GM21786 (cell line): ENCODE results near the gene HMGCS2.
A peak's percentile ranks its signal among the peaks of the same experiment; 100 is the strongest.

Experiments
- ATAC-seq: cut with Tn5 transposase; IDR thresholded peaks from one replicate; pipeline ENCODE4 v1.9.1; 2021; ENCODE audit not compliant: unreplicated experiment

Gene HMGCS2

GRCh38 chr1:119768778-119769177, at the start of gene HMGCS2:
Gene HMGCS2 (minus strand): TSS chr1:119768905. CDS start chr1:119768844, 61 bp downstream.
- no peak for ATAC-seq

GRCh38 chr1:119818181-119818580, 49.5 kb upstream of the HMGCS2 start:
- no peak for ATAC-seq

GRCh38 chr1:119816407-119816806, 47.7 kb upstream of the HMGCS2 start:
- no peak for ATAC-seq

- no peak for ATAC-seq
Measured at GRCh38 chr1:119815928-119816327, 47.2 kb upstream of the HMGCS2 start.

- no peak for ATAC-seq
Measured at GRCh38 chr1:119815361-119815760, 46.7 kb upstream of the HMGCS2 start.

- ATAC-seq, result no peak
Measured at GRCh38 chr1:119814288-119814687, 45.6 kb upstream of the HMGCS2 start.

- no peak for ATAC-seq
Measured at GRCh38 chr1:119811985-119812557, 43.4 kb upstream of the HMGCS2 start.

- no peak for ATAC-seq
Measured at GRCh38 chr1:119811387-119811786, 42.7 kb upstream of the HMGCS2 start, which contains the start of gene REG4. Gene REG4 (minus strand): TSS chr1:119811460. CDS start chr1:119808769, 2,691 bp downstream.

- ATAC-seq, result peak; percentile 62
Measured at GRCh38 chr1:119808972-119809550, 40.4 kb upstream of the HMGCS2 start.

GRCh38 chr1:119808491-119808890, 39.8 kb upstream of the HMGCS2 start:
- ATAC-seq, result peak; percentile 9

GRCh38 chr1:119806489-119806888, 37.8 kb upstream of the HMGCS2 start:
- ATAC-seq, result no peak

GRCh38 chr1:119805746-119806145, 37.0 kb upstream of the HMGCS2 start:
- ATAC-seq, result no peak

- ATAC-seq, result no peak
Measured at GRCh38 chr1:119805247-119805646, 36.5 kb upstream of the HMGCS2 start.

GRCh38 chr1:119799599-119800177, 31.0 kb upstream of the HMGCS2 start:
- ATAC-seq, result no peak

- ATAC-seq, result no peak
Measured at GRCh38 chr1:119799003-119799402, 30.3 kb upstream of the HMGCS2 start.

GRCh38 chr1:119797606-119798005, 28.9 kb upstream of the HMGCS2 start:
- no peak for ATAC-seq

- ATAC-seq, result no peak
Measured at GRCh38 chr1:119797162-119797561, 28.5 kb upstream of the HMGCS2 start.

- no peak for ATAC-seq
Measured at GRCh38 chr1:119795261-119796200, 26.8 kb upstream of the HMGCS2 start.

- ATAC-seq, result no peak
Measured at GRCh38 chr1:119794876-119795240, 26.2 kb upstream of the HMGCS2 start.

GRCh38 chr1:119794230-119794875, 25.6 kb upstream of the HMGCS2 start:
- no peak for ATAC-seq

- ATAC-seq, result no peak
Measured at GRCh38 chr1:119791377-119791776, 22.7 kb upstream of the HMGCS2 start.
